Gastrocnemius medialis (tissue), 4 donors: ENCODE results near the gene LOXL3.

Source experiments
- POLR2A ChIP-seq, 2 donors: fragments of 450-650 bp; IDR thresholded peaks; one replicate each; pipeline ENCODE4 v1.6.1; 2017; ENCODE audit warnings: antibody characterized with exemption in 2 of 2, mild to moderate bottlenecking in 2 of 2, moderate library complexity in 2 of 2
- TF ChIP-seq, protein P1 (sequence below), 5 experiments: fragments of 450-650 bp in 3 of 5; fragments of 200-600 bp in 2 of 5; sonication (generic) in 2 of 5; IDR thresholded peaks in 4 of 5; conservative IDR thresholded peaks in 1 of 5; 1 replicate in 4 of 5; 2 replicates in 1 of 5; pipeline ENCODE4 v1.5.1; 2016 to 2019; ENCODE audit warnings: antibody characterized with exemption in 5 of 5, mild to moderate bottlenecking in 3 of 5, moderate library complexity in 3 of 5

DNA sequence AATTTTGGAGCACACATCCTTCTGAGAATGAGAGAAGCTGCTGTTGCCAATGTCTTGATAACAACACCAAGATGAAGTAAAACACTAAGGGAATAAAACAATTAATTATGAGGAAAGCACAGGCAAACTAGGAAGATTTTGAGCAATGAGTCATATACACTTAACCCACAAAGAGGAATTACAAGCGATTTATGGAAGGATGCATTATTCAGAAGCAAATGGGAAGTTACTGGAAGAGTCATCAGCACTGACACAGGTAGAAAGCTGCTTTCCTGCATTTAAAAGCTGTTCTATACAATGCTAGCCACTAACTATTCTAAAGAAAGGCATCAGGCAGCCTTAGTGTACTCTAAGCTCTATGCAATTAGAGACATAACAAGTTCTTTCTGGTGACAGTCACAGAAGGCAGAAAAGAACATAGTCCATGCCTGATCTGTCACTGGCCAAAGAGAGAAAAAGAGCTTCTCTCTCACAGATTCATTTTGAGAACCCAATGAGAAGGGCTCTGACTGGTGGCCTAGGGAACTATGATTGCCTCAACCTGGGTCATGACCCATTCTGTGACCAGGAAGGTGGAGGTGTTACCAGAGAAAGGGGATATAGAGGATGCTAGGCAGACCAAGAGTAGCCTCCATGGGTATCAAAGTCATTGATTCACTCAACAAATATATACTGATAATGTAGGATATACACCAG, 49.0 kb upstream of the LOXL3 start:
- TF ChIP-seq, protein P1, sequence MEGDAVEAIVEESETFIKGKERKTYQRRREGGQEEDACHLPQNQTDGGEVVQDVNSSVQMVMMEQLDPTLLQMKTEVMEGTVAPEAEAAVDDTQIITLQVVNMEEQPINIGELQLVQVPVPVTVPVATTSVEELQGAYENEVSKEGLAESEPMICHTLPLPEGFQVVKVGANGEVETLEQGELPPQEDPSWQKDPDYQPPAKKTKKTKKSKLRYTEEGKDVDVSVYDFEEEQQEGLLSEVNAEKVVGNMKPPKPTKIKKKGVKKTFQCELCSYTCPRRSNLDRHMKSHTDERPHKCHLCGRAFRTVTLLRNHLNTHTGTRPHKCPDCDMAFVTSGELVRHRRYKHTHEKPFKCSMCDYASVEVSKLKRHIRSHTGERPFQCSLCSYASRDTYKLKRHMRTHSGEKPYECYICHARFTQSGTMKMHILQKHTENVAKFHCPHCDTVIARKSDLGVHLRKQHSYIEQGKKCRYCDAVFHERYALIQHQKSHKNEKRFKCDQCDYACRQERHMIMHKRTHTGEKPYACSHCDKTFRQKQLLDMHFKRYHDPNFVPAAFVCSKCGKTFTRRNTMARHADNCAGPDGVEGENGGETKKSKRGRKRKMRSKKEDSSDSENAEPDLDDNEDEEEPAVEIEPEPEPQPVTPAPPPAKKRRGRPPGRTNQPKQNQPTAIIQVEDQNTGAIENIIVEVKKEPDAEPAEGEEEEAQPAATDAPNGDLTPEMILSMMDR (IDR thresholded peaks at IDR 0.05 in 4 of 5, conservative IDR thresholded peaks at IDR 0.05 in 1 of 5) = no peak
- TF ChIP-seq POLR2A (IDR thresholded peaks at IDR 0.05) = no peak
